ENCODE measurements around the gene MS4A12. TPM values are rescaled to one million over a fixed set of nuclear protein-coding genes. Genes with fewer than 3 reads are reported as not detected.
"Not testable (repeated sequence)": the region's sequence is repeated elsewhere in the genome, so short reads cannot be mapped to it uniquely, and the experiment has no call there.

The MS4A12 gene
- polyA plus RNA-seq, 2 donors: not detected

DNA sequence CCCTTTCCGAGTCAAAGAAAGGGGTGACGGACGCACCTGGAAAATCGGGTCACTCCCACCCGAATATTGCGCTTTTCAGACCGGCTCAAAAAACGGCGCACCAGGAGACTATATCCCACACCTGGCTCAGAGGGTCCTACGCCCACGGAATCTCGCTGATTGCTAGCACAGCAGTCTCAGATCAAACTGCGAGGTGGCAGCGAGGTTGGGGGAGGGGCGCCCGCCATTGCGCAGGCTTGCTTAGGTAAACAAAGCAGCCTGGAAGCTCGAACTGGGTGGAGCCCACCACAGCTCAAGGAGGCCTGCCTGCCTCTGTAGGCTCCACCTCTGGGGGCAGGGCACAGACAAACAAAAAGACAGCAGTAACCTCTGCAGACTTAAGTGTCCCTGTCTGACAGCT, 39.8 kb downstream of the MS4A12 start:
- not testable (repeated sequence) for H3K9me3 ChIP-seq (ENCODE audit: control insufficient read depth in 2 of 2, insufficient read depth in 1 of 2, low read depth in 1 of 2, low read length in 1 of 2); H3K4me3 ChIP-seq (ENCODE audit: low read depth in 1 of 2, low read length in 2 of 2); H3K27me3 ChIP-seq (ENCODE audit: control insufficient read depth in 1 of 2, insufficient read depth in 2 of 2, low read length in 2 of 2); H3K36me3 ChIP-seq (ENCODE audit: control insufficient read depth in 2 of 2, insufficient read depth in 2 of 2, low read length in 1 of 2); H3K4me1 ChIP-seq (ENCODE audit: control insufficient read depth in 2 of 2, insufficient read depth in 2 of 2, low read length in 1 of 2); H3K27ac ChIP-seq (ENCODE audit: low read depth in 2 of 2, low read length in 1 of 2)
- 89 to 93% methylated on average over 13 to 18 of the region's 18 CpGs for WGBS, 2 donors

DNA sequence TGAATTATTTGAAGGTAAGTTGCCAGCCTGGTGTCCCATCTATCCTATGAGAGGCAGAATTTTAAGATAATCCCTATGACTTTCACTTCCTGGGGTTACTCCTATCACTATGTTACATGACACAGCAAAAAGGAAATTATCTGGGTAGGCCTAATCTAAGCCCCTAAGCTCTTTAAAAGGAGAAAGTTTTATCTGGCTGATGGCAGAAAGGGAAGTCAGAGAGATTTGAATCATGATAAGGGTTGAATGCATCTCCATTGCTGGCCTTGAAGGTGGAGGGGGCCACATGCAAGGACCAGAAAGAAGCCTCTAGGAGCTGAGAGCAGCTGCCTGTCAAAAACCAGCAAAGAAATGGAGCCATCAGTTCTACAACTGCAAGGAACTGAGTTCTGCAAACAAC, 46.0 kb downstream of the MS4A12 start:
- not testable (repeated sequence) for H3K9me3 ChIP-seq (ENCODE audit: control insufficient read depth in 2 of 2, insufficient read depth in 1 of 2, low read depth in 1 of 2, low read length in 1 of 2); H3K27me3 ChIP-seq (ENCODE audit: control insufficient read depth in 1 of 2, insufficient read depth in 2 of 2, low read length in 2 of 2); H3K27ac ChIP-seq (ENCODE audit: low read depth in 2 of 2, low read length in 1 of 2); H3K4me1 ChIP-seq (ENCODE audit: control insufficient read depth in 2 of 2, insufficient read depth in 2 of 2, low read length in 1 of 2); H3K36me3 ChIP-seq (ENCODE audit: control insufficient read depth in 2 of 2, insufficient read depth in 2 of 2, low read length in 1 of 2); H3K4me3 ChIP-seq (ENCODE audit: low read depth in 1 of 2, low read length in 2 of 2)

DNA sequence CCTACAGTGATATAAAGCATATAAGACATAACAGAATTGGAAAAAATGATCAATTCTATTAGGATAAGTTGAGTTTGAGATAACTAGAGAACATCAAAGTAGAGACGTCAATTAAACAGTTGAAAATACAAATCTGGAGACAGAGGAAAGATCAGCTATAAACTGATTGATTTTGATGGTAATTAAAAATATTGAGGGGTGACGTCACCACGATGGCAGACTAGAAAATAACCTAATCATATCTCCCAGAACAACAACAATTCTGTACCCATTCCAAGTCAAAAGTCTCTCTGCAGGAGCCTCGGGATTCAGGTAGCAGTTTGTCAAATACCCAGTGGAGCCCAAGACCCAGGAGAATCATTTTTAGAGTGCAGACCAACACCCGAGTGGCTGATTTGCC, 51.5 kb downstream of the MS4A12 start:
- H3K4me3 ChIP-seq (ENCODE audit: low read depth in 1 of 2, low read length in 2 of 2): no peak overlapping the region
- 82 to 83% methylated on average over 5 of the region's 5 CpGs for WGBS, 2 donors
- no peaks in the 10 kb centered on the region for H3K36me3 ChIP-seq (ENCODE audit: control insufficient read depth in 2 of 2, insufficient read depth in 2 of 2, low read length in 1 of 2)
- H3K27ac ChIP-seq (ENCODE audit: low read depth in 2 of 2, low read length in 1 of 2): no peak overlapping the region
- H3K4me1 ChIP-seq (ENCODE audit: control insufficient read depth in 2 of 2, insufficient read depth in 2 of 2, low read length in 1 of 2): no peaks in the 10 kb centered on the region
- no peaks in the 10 kb centered on the region for H3K9me3 ChIP-seq (ENCODE audit: control insufficient read depth in 2 of 2, insufficient read depth in 1 of 2, low read depth in 1 of 2, low read length in 1 of 2)
- H3K27me3 ChIP-seq (ENCODE audit: control insufficient read depth in 1 of 2, insufficient read depth in 2 of 2, low read length in 2 of 2): no peaks in the 10 kb centered on the region

Other genes with a start within 250 kb of the MS4A12 start
- under 1 TPM; 0.37 to 0.51 TPM for gene MS4A4E, start 249.6 kb upstream of the MS4A12 start, polyA plus RNA-seq
- 1 to 10 TPM; 1.3 to 1.7 TPM for gene MS4A4A, start 212.1 kb upstream of the MS4A12 start, polyA plus RNA-seq
- not detected for gene MS4A6E, start 165.5 kb upstream of the MS4A12 start, polyA plus RNA-seq
- 1 to 10 TPM; 1.1 to 1.3 TPM for gene MS4A7, start 114.2 kb upstream of the MS4A12 start, polyA plus RNA-seq
- under 1 TPM; 0.16 to 0.26 TPM for gene MS4A14, start 96.3 kb upstream of the MS4A12 start, polyA plus RNA-seq
- not detected for gene MS4A5, start 63.2 kb upstream of the MS4A12 start, polyA plus RNA-seq
- 1 to 10 TPM in 1 of 2 donors, under 1 TPM in 1; 0.36 to 1.5 TPM for gene MS4A1, start 36.9 kb upstream of the MS4A12 start, polyA plus RNA-seq
- not detected for gene MS4A13, start 22.6 kb downstream of the MS4A12 start, polyA plus RNA-seq
- gene MS4A8, start 206.8 kb downstream of the MS4A12 start, polyA plus RNA-seq: under 1 TPM in 1 of 2 donors, not detected in 1; 0.02 TPM
- not detected for gene MS4A18, start 231.9 kb downstream of the MS4A12 start, polyA plus RNA-seq

Measured in esophagus (tissue), 2 donors.